H1 (cell line): ENCODE results near the gene GAN. TPM values are rescaled to one million over a fixed set of nuclear protein-coding genes. Genes with fewer than 3 reads are reported as not detected.

Experiments
- CBX5 ChIP-seq: fragments of 300-800, 300-1000 bp; sonication (generic); IDR thresholded peaks from 2 replicates; pipeline ENCODE4 v1.7.1; 2016; ENCODE audit warnings: antibody characterized with exemption, low read length, low read depth
- CEBPB ChIP-seq: IDR thresholded peaks from 2 replicates; pipeline ENCODE4 v1.6.1; 2012; ENCODE audit warnings: low read depth, low read length
- CHD2 ChIP-seq: IDR thresholded peaks from 2 replicates; pipeline ENCODE4 v1.6.1; 2012; ENCODE audit warnings: low read length, improper control_type of control experiment
- CREB1 ChIP-seq: IDR thresholded peaks from 2 replicates; pipeline ENCODE4 v1.6.1; 2012; ENCODE audit warnings: inconsistent platforms
- CTBP2 ChIP-seq: IDR thresholded peaks from 2 replicates; pipeline ENCODE4 v1.7.0; 2011; ENCODE audit warnings: borderline replicate concordance, mild to moderate bottlenecking, moderate library complexity, mixed read lengths, low read length; ENCODE audit not compliant: insufficient read depth, insufficient read length
- EGR1 ChIP-seq: IDR thresholded peaks from 2 replicates; pipeline ENCODE4 v1.6.1; 2011; ENCODE audit warnings: low read depth, low read length, borderline replicate concordance
- FOSL1 ChIP-seq: IDR thresholded peaks from 2 replicates; pipeline ENCODE4 v1.6.1; 2011; ENCODE audit warnings: mild to moderate bottlenecking, low read depth, low read length, moderate library complexity; ENCODE audit not compliant: insufficient read depth
- HDAC2 ChIP-seq, 2 experiments: fragments of 300-600 bp in 1 of 2; sonication (generic) in 1 of 2; IDR thresholded peaks; 2 replicates each; pipeline ENCODE4 v1.6.1; 2011 to 2012; ENCODE audit warnings: low read depth in 2 of 2, low read length in 2 of 2, mild to moderate bottlenecking in 2 of 2, moderate library complexity in 2 of 2, borderline replicate concordance in 1 of 2, inconsistent platforms in 1 of 2
- HDAC6 ChIP-seq: IDR thresholded peaks from one replicate; pipeline ENCODE4 v1.7.1; 2012; ENCODE audit warnings: low read depth, mild to moderate bottlenecking, inconsistent platforms, low read length, moderate library complexity
- JUND ChIP-seq: IDR thresholded peaks from 2 replicates; pipeline ENCODE4 v1.6.1; 2011; ENCODE audit warnings: mild to moderate bottlenecking, improper control_type of control experiment, low read length
- KDM1A ChIP-seq: fragments of 200-600, 300-600 bp; sonication (generic); IDR thresholded peaks from 2 replicates; pipeline ENCODE4 v1.7.1; 2016; ENCODE audit warnings: mild to moderate bottlenecking, low read length, borderline replicate concordance
- KDM4A ChIP-seq: IDR thresholded peaks from one replicate; pipeline ENCODE4 v1.7.1; 2012; ENCODE audit warnings: low read depth, mild to moderate bottlenecking, moderate library complexity, low read length, inconsistent platforms; ENCODE audit not compliant: severe bottlenecking
- KDM5A ChIP-seq: fragments of 200-600 bp; IDR thresholded peaks from 2 replicates; pipeline ENCODE4 v1.7.1; 2012; ENCODE audit warnings: mild to moderate bottlenecking, low read length, inconsistent platforms, mixed read lengths
- MAFK ChIP-seq: IDR thresholded peaks from 2 replicates; pipeline ENCODE4 v1.6.1; 2012; ENCODE audit warnings: low read depth, mild to moderate bottlenecking, improper control_type of control experiment, low read length
- NRF1 ChIP-seq: IDR thresholded peaks from 2 replicates; pipeline ENCODE4 v1.6.1; 2011; ENCODE audit warnings: mild to moderate bottlenecking, low read depth, low read length, improper control_type of control experiment
- POLR2AphosphoS5 ChIP-seq: IDR thresholded peaks from 2 replicates; pipeline ENCODE4 v1.6.1; 2011; ENCODE audit warnings: low read depth, low read length
- RBBP5 ChIP-seq: IDR thresholded peaks from 2 replicates; pipeline ENCODE4 v1.7.1; 2012; ENCODE audit warnings: low read depth, mild to moderate bottlenecking, inconsistent platforms, low read length, moderate library complexity, borderline replicate concordance
- RNF2 ChIP-seq: fragments of 200-900, 300-1000 bp; sonication (generic); IDR thresholded peaks from 2 replicates; pipeline ENCODE4 v1.7.1; 2016; ENCODE audit warnings: borderline replicate concordance, low read depth, mild to moderate bottlenecking, antibody characterized with exemption, low read length; ENCODE audit not compliant: poor library complexity, severe bottlenecking; ENCODE audit errors: missing control alignments
- SAP30 ChIP-seq: fragments of 300-600 bp; sonication (generic); IDR thresholded peaks from 2 replicates; pipeline ENCODE4 v1.7.1; 2012; ENCODE audit warnings: low read length, moderate library complexity, mild to moderate bottlenecking, inconsistent platforms; ENCODE audit not compliant: insufficient read depth, insufficient replicate concordance
- SIRT6 ChIP-seq: IDR thresholded peaks from one replicate; pipeline ENCODE4 v1.7.1; 2012; ENCODE audit warnings: low read length, inconsistent platforms
- SP1 ChIP-seq: IDR thresholded peaks from 2 replicates; pipeline ENCODE4 v1.6.1; 2011; ENCODE audit warnings: low read depth, low read length
- SRF ChIP-seq: IDR thresholded peaks from 2 replicates; pipeline ENCODE4 v1.6.1; 2011; ENCODE audit warnings: mild to moderate bottlenecking, low read depth, low read length, moderate library complexity
- YY1 ChIP-seq: IDR thresholded peaks from 2 replicates; pipeline ENCODE4 v1.6.1; 2011; ENCODE audit warnings: low read depth, mild to moderate bottlenecking, low read length
- polyA plus RNA-seq, 7 experiments: library from polyadenylated mRNA; depleted of rRNA in 3 of 7; stranded (reverse) in 5 of 7; unstranded in 2 of 7; fragments of >200 nt in 5 of 7; fragments of 200-250 nt in 2 of 7; gene quantifications; 1 replicate in 5 of 7; 2 replicates in 1 of 7; 4 replicates in 1 of 7; pipeline versions ENCODE4 v1.2.1 to v1.2.3, GENCODE V29; 2011 to 2013; ENCODE audit warnings: missing spikeins in 2 of 7, mixed read lengths in 2 of 7
- total RNA-seq: library from RNA; stranded (reverse); fragmentation: NEBNext Ultra II Directional; extraction: Animal tissue kit (Norgen Biotek cat#: 25700); gene quantifications from 2 replicates; pipeline ENCODE4 v1.2.1, GENCODE V29; 2021
- TF ChIP-seq, protein P1 (sequence below): IDR thresholded peaks from 2 replicates; pipeline ENCODE4 v1.6.1; 2011; ENCODE audit warnings: low read length, improper control_type of control experiment

The GAN gene
- total and polyA plus RNA-seq, 2 of the 8 experiments (the other 6 are each of a cell fraction or from before 2014, with no cell fraction given) = 4.5 to 23.9 TPM

DNA sequence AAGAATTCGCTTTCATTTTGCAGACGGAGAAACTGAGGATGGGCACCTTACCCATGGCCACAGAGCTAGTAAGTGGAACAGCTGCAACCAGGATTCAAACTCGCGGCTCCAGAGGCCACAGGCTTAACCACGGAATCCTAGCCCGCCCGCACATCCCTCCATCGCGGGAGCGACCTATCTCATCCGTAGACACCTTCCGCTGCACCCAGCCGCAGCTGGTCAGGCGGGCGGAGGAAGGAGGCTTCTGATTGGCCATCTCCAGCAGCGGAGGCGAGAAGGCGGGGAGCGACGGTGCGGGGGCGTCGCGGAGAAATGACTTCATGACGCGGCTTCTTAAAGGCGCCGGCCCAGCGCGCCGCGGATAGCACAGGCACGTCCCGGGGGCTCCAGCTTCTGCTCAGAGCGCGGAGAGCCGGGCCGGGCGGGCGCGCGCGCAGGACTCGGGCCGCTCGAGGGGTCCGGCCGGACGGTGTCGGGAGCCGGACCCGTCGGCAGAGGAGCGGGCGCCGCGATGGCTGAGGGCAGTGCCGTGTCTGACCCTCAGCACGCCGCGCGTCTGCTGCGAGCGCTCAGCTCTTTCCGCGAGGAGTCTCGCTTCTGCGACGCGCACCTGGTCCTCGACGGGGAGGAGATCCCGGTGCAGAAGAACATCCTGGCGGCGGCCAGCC lies at the start of gene GAN (continued):
- TF ChIP-seq KDM5A (peak; percentile 48; the same call in 1 of the 2 replicates), CBX5 (no peak), CTBP2 (no peak), MAFK (no peak), EGR1 (peak; percentile 86), SP1 (peak; percentile 69; the same call in 1 of the 2 replicates), SAP30 (peak; percentile 83), HDAC2 (IDR thresholded peaks at IDR 0.05; ENCODE audit: borderline replicate concordance in 1 of 2, low read depth in 2 of 2, low read length in 2 of 2) (no peak; a peak in 1 of 4 replicates), RNF2 (no peak), CREB1 (peak; percentile 99), CEBPB (no peak), POLR2AphosphoS5 (peak; percentile 91), FOSL1 (no peak), NRF1 (no peak), SIRT6 (no peak), HDAC6 (no peak), SRF (peak; percentile 82), KDM4A (peak; percentile 99), RBBP5 (peak; percentile 98; the same call in 1 of the 2 replicates), KDM1A (peak; percentile 27; the same call in 1 of the 2 replicates), YY1 (peak; percentile 73), JUND (0 out of 2 replicates have a peak, but pooled peaks have one; percentile 18), CHD2 (peak; percentile 67)
- TF ChIP-seq, protein P1, sequence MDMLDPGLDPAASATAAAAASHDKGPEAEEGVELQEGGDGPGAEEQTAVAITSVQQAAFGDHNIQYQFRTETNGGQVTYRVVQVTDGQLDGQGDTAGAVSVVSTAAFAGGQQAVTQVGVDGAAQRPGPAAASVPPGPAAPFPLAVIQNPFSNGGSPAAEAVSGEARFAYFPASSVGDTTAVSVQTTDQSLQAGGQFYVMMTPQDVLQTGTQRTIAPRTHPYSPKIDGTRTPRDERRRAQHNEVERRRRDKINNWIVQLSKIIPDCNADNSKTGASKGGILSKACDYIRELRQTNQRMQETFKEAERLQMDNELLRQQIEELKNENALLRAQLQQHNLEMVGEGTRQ = peak; percentile 71
